GM18499 (cell line): ENCODE data around the gene TRIO.

Experiments
- ATAC-seq: cut with Tn5 transposase; IDR thresholded peaks from one replicate; pipeline ENCODE4 v1.9.1; 2021; ENCODE audit warnings: moderate number of reproducible peaks; ENCODE audit not compliant: insufficient read depth, unreplicated experiment

TRIO gene

DNA sequence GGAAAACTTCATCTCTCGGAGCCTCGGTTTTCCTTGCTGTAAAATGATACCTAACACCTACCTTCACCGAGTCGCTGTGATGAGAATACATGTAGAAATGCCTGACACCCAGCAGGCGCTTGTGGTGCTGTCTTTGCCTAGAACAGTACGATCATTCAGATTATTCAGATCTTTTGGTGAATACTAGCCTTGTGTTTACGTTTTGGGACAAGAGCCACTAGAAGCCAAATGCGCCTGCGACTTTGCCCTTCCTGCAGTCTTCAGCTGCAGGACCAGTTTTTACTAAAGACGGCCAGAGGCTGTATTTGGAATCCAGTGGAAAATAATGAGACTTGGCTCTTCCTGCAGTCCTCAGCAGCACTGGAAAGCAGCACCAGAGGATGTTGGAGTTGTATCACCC is 189.6 kb downstream of the TRIO start:
- ATAC-seq, result no peak

DNA sequence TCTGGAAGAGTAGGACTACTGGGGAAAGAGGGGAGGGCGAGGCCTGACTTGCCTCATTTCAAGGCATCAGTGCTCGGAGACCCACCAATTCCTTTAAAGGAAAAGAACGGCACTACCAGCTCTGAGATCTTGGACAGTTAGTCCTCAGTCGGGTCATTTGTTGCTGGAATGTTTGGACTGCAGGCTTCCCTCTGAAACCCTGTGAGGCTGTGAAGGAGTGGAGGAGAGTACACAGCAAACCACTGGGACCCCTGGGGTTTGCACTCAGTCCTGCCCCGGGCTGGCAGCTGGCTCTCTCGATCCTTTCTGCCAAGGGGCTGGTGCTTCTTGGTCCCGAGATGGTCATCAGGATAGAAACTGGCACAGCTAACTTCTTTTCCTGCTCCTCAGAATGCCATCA is 194.5 kb downstream of the TRIO start:
- ATAC-seq, result no peak

GRCh38 chr5:14339468-14339867 is 196.3 kb downstream of the TRIO start:
- no peak for ATAC-seq

DNA sequence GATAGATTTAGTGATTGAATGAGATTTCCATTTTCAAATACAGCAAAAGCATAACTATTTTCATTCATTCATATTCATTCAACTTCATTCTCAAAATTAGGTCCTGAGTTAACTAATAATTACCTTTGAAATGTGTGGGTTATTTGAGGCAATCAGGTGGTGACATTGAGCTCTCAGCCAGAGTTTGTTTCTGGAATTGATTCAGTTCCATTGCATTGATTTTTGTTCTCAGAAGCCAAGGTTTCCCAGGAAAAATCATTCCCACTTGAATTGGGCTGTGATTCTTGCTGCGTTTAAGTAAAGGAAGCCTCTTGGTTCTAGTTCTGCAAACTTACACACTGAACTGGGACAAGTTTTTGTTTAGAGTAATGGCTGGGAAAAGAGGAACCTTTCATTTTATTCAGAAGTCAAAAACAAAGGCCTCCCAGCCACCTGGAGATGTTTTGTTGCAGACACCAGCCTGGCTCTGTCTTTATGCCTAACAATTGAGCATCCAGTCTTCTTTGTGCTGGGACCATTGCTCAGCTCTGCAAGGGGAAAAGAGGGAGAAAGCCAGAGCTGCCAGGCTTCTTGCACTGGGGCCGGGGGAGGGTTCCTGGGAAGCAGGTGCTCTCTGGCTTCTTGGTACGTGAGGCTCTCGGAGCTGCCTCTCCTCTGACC is 198.6 kb downstream of the TRIO start:
- no peak for ATAC-seq

GRCh38 chr5:14342306-14342705 is 199.2 kb downstream of the TRIO start:
- ATAC-seq, result peak; percentile 96

GRCh38 chr5:14343376-14343775 is 200.2 kb downstream of the TRIO start:
- no peak for ATAC-seq

- no peak for ATAC-seq
Measured at GRCh38 chr5:14347522-14347921, 204.4 kb downstream of the TRIO start.

DNA sequence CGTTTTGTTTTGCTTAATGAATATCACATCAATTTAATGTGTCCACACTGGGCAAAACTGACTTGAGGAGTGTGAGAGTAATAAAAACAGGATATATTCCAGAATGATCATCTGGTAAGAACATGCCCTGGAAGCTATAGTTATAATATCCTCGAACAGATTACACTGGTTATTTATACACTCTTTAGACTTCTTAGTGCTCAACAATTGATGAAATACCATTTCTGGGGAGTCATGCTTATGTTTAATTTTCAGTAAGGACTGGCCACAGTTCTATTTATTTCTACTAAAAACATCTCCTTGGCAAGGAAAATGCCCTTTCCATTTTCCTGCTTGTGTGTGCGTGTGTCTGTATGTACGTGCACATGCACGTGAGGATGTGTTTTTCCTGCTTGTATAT is 205.0 kb downstream of the TRIO start:
- ATAC-seq, result no peak

DNA sequence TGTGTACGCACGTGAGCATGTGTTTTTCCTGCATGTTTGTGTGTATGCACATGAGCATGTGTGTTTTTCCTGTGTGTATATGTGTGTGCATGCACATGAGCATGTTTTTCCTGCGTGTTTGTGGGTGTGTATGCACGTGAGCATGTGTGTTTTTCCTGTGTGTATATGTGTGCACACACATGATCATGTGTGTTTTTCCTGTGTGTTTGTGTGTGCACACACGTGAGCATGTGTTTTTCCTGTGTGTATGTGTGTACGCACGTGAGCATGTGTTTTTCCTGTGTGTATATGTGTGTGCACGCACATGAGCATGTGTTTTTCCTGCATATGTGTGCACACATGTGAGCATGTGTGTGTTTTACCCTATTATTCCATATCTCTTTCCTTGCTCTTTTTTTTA is 205.9 kb downstream of the TRIO start:
- ATAC-seq, result no peak

- ATAC-seq, result no peak
Measured at GRCh38 chr5:14351086-14351661, 208.0 kb downstream of the TRIO start.

GRCh38 chr5:14351845-14352712 is 208.9 kb downstream of the TRIO start:
- ATAC-seq, result peak; percentile 79

- ATAC-seq, result no peak
Measured at GRCh38 chr5:14353726-14354474, 210.8 kb downstream of the TRIO start.

- ATAC-seq, result no peak
Measured at GRCh38 chr5:14355391-14355790, 212.2 kb downstream of the TRIO start.

- ATAC-seq, result no peak
Measured at GRCh38 chr5:14356305-14356704, 213.2 kb downstream of the TRIO start.

DNA sequence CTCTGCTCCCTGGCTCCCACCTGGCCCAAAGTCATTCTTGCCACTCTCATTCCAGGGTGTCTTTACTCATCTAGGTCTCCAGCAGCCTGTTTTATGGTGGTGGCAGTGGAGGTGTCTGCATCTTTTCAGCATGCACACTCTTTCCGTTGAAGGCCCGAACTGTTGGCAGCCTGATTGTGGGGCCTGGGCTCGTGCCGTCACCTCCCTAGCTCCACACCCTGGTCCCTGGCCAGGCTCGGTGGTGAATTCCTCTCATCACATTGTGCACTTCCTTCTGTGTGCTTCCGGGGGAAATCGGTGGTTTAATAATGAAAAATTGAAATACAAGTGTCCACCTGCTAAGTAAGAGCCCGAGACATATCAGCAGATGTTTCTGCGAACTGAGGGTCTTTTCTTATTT is 214.3 kb downstream of the TRIO start:
- ATAC-seq, result no peak

DNA sequence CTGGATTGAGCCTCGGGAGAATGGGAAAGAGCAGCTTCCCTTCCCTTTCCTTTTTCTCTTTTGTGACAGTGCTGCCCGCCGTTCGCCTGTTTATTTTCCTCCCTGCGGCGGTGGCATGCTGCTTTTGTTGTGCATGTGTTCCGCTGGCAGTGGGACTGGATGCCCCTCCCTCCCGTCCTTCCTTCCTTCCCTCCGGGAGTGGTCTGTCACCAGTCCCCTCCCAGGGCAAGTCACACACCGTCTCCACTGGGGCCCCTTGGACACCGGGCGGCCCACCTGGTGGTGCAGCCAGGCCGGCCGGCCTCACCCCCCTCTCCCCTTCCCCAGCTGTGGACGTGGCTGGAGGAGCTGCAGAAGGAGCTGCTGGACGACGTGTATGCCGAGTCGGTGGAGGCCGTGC is 214.7 kb downstream of the TRIO start:
- no peak for ATAC-seq

- no peak for ATAC-seq
Measured at GRCh38 chr5:14358536-14358935, 215.4 kb downstream of the TRIO start.

DNA sequence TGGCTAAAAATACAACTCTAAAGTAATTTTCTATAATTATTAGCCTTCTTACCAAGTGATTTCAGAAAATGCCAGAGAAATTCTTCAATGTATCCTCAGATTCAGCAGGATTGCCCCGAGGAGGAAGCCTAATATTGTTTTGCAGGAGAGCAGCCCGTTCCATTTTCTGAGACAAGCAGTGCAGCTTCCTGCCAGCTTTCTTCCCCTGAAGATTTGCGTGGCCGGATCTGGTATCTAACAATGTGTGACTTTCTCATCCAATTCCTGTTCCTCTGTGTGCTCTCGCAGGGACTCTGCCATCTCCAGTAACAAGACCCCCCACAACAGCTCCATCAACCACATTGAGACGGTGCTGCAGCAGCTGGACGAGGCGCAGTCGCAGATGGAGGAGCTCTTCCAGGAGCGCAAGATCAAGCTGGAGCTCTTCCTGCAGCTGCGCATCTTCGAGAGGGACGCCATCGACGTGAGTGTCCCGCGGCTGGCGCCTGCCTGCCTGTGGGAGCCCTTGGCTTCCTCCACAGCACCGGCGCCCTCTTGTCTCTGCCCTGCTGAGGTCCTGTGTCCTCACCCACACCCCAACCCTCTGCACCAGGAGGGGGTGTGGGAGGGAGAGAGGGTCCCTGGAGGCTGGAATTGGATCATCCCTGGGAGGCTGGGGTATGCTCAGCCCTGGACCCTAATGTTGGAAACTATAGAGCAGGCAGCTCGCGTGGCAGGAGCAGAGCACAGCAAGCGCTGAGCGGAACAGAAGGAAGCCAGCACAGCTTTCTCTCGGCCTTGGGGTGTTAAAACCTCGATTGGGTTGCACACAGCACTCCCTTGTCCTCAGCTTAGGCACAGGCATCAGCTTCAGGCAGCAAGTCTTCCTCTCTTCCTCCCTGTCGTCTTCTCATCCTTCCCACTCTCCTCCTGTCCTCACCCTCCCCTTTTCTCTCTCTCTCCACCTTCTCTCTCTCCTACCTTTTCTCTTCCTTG is 216.2 kb downstream of the TRIO start:
- ATAC-seq, result no peak

DNA sequence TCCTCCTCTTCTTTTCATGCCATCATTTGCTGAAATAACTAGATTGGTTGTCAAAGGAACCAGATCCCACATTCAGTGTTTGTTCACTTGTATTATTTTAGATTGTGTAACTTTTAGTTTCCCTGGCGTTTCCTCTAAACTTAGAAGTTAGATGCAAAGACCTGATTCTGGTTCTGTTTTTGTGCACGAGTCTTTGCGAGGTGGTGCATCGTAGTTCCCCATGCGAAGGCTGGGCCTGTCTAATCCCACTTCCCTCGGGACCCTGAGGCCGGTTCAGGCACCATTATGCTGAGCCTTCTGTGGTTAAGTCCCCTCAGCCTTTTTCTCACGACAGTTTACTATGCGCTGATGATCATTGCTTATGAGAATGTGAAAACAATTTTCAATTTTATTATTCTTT is 219.3 kb downstream of the TRIO start:
- no peak for ATAC-seq

- ATAC-seq, result no peak
Measured at GRCh38 chr5:14364096-14364495, 221.0 kb downstream of the TRIO start.
